RCC 7860 (cell line): ENCODE results near the gene LIPC.
A peak's percentile ranks its signal among the peaks of the same experiment; 100 is the strongest.

Experiments used
- DNase-seq: peaks from one replicate; pipeline ENCODE4 v3.0.0-alpha.2; 2015; ENCODE audit warnings: low spot score
- FAIRE-seq: peaks from 2 replicates; lab custom pipeline; 2012; peaks lifted over from hg19 to GRCh38; lab: Jason Lieb, UNC

Gene LIPC

DNA sequence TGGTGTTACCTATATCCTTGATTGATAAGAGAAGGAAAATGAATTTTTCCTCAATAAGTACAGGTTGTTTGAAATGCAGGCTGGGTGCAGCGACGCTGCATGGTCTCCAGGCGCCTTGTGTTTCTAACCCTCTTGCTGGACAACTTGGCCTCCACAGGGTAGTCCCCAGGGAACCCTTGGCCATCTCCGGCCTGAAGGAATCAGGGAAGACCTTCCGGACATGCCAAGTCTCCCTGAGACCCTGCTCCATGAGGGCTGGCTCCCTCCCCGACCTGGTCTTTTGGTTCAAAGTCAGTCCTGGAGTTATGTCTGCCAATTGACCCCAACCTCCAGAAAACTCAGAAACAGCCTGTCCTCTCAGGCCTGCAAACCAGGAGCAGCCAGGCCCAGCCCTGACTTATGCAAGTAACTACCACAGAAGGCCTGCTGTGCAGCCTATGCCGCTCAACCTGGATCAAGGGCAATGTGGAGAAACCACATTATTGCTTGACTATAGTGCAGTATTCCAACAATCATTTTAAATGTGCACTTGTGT lies 98.3 kb downstream of the LIPC start:
- FAIRE-seq, result no peak

DNA sequence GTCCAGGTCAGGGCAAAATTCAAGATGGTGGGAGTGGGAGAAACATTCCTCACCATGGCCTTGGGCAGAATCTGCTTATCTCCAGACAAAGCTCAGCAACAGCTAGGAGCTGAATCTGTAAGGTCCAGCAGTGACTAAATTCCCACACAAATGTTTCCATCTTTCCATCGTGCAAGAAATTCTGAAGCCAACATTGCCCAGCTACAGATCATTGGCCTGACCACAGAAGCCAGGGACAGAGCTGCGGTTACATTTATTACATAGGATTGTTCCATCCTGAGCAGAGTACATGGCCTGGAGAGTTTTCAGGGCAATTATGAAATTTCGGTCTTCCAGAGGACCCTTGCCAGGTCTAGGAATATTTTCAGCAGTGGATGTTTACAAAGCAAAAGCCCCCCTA lies 100.3 kb downstream of the LIPC start:
- no peak for FAIRE-seq
- no peak for DNase-seq

More for the DNA sequence above, 98.3 kb downstream of the LIPC start:
- no peak for DNase-seq

DNA sequence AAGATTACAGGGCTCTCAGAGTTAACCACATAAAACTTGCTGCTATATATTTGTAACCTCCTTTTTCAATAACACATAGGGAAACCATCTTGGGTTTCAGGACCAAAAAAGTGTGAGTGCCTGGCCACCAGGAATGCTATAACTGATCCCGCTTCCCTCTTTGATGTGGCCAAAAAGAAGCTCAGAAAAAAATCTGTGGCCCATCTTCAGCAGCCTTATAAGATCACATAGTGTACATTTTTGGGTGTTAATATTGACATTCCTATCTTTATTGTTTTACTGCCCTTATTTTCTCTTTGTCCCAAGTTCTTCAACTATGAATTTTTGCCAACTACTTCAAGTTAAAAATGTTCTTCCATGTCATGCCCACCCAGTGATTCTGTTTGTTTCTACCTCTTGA lies 102.8 kb downstream of the LIPC start:
- DNase-seq (no peak), FAIRE-seq (no peak)

DNA sequence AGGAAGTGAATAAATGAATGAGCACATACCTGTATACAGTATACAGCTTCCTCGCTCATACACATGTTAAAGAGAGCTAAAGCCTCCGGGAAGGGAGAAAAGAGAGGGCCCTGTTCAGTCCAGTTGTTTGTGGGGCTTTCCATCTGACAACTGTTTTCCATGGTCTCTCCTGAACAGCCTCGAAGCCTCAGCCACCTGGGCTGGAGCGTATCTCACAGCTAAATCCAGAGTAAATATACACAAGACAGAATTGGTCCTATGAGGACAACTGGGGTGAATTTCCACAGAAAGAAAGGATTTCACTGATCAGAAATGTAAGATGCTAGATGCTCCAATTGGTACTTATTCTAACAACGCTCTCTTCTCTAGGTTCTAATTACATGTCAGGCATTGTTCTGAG lies 103.5 kb downstream of the LIPC start:
- DNase-seq (no peak), FAIRE-seq (no peak)

DNA sequence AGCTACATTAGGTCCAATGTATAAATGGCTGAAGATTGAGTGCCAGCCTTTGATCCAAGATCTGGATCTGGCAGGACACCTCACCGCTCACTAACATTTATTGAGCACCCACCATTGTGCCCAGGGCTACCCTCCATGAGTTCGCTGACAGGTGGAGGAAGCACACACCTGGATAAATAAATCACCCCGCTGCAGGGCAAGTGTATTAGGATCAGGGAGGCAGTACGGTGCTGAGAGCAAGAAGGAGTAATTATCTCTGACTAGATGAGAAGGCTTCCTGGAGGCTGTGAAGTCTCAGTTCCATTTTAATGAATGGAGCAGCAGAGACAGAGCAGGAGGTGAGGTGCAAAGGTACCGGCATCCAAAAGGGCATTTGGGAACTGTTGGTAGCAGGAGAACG lies 104.1 kb downstream of the LIPC start:
- FAIRE-seq, result no peak
- DNase-seq, result no peak

DNA sequence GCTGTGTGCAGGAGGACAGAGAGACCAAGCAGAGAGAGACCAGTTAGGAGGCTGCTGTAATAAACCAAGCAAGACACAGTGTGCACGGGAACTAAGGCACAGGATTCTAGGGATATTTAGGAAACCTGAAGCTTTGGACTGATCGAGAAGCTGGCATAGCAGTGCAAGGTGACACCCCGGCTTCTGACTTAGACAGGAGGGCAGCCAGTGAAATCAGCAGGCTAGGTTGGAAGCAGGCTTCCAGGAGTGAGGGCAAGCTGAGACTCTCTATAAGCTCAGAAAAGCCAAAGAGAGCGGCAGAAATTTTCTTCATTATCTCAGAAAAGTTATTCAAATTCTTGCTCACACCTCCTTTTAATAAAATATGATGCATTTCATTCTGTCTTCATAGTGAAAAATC lies 104.6 kb downstream of the LIPC start:
- no peak for FAIRE-seq

DNA sequence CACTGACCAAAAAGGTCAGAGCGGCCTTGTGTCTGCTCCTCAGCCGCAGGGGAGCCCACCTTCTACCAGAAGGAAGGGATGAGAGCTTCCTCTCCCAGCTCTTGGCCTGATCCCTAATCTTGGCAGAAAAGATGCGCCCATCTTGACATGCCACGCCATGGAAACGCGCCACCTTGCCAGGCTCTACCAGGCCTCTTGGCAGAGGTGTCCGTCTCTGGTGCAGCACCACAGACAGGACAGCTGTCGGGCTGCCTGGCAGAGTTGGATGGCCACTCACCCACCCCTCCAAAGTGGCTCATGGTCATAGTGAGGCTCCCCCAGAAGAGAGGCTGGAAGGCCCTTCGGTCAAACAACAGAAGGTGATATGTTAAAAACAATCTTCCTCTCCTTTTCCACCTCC lies 105.2 kb downstream of the LIPC start:
- no peak for FAIRE-seq

More for the DNA sequence above, 104.6 kb downstream of the LIPC start:
- DNase-seq, result no peak

DNA sequence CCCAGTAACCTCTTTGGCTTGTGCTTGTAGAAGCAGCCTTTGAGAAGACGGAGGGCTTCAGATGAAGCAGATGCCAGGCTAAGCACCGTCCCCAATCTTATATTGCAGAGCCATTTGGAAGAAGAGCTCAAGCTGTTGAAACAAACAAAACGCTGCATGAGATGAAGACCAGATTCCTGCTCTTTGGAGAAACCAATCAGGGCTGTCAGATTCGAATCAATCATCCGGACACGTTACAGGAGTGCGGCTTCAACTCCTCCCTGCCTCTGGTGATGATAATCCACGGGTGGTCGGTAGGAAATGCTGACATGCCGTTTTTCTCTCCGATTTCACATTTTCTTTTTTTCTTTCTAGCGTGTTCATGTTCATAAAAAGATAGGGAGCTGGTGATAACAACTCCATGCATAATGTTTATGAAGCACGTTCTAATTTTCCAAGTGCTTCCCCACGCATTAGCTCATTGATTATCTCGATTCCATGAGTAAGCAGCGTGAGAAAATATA lies 106.5 kb downstream of the LIPC start:
- DNase-seq (no peak), FAIRE-seq (no peak)

More for the DNA sequence above, 105.2 kb downstream of the LIPC start:
- no peak for DNase-seq

DNA sequence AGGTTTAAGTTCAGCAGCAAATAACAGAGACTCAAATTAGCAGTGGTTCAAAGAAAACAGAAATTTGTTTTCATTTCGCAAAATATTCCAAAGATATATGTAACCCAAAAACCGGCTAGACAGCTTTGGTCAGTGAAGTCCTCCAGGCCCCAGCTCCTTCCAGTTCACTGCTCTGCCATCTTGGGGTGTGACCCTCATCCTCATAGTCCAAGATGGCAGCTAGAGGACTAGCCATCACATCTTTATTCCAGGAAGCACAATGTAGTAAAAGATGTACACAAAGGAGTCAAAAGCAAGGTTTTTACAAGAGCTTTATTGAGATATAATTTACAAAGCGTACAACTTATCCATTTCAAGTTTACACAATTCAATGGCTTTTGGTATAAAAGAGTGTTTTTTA lies 107.1 kb downstream of the LIPC start:
- DNase-seq, result no peak
- no peak for FAIRE-seq

DNA sequence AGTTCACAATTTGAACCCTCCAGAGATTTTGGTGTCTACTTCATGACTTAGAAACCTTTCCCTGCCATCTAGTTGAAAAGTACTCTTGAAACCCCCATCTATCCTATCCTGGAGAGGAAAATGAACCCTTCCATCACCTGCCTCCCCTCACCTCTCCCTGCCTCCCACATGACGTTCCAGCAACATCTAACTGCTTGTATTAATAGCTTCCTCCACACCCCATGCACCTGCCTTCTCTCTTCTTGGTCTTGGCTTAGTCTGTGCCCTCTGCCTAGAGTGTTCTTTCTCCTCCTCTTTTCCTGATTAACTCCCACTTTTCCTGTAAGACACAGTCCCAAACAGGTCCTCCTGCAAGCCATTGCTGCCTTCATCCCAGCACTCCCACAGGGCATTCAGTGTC lies 107.8 kb downstream of the LIPC start:
- FAIRE-seq (no peak), DNase-seq (no peak)

DNA sequence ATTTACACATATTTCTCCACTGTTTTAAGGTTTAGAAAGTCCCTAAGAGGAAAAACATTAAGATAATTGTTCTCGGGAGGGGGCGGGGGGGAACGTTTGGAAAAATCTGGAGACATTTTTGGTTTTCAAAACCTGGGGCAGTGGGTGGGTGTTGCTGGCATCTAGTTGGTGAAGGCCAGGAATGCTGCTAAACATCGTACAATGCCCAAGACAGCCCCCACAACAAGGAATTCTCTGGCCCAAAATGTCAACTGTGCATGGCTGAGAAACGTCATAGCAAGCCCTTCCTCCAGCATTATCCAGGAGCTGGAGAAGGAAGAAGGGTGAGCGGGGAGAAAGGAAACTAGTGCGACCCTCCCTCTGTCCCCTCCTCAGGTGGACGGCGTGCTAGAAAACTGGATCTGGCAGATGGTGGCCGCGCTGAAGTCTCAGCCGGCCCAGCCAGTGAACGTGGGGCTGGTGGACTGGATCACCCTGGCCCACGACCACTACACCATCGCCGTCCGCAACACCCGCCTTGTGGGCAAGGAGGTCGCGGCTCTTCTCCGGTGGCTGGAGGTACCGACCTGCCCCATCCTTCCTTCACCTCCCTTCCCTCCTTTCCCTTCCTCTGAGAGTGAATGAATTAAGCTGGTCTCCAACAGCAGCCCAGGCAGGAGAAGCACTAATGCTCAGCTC lies 109.8 kb downstream of the LIPC start:
- no peak for DNase-seq
- FAIRE-seq, result no peak

DNA sequence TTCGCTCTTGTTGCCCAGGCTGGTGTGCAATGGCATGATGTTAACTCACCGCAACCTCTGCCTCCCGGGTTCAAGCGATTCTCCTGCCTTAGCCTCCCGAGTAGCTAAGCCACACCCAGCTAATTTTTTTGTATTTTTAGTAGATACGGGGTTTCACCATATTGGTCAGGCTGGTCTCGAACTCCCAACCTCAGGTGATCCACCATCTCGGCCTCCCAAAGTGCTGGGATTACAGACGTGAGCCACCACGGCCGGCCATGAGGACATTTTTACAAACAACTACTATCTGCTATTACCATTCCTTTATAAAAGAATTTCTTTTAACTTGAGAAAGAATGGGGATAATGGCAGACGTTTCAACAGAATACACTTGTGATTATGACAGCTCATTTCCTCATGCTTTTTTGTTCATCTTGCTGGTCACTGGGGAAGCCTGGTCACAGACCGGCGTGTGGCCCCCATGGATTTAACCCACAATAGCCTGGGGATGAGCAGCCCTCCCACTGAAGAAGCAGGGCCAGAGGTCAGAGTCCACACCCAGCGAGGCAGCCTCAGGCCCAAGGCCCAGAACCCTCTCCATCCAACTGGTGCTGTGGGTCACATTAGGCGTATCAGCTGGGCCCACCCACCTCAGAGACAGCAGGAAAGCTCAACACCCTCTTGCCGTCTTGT lies 112.0 kb downstream of the LIPC start:
- FAIRE-seq (no peak), DNase-seq (no peak)

DNA sequence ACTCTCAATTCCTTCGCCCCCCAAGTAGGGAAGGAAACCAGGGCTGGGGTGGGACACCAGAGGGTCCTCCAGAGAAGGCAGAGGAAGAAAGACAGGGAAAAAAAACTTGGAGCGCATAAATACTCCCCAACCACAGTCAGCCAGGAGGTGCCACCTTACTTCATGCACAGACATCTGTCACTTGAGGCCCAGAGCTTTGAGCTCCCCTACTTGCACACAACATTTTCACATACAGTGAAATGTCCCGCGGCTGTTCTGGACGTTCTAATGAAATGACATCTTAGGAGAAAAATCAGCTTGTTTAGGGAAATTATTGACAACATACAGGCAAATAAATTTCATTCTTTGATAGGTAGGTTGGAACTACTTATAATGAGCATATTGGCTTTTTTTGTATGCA lies 113.0 kb downstream of the LIPC start:
- DNase-seq (no peak), FAIRE-seq (no peak)

DNA sequence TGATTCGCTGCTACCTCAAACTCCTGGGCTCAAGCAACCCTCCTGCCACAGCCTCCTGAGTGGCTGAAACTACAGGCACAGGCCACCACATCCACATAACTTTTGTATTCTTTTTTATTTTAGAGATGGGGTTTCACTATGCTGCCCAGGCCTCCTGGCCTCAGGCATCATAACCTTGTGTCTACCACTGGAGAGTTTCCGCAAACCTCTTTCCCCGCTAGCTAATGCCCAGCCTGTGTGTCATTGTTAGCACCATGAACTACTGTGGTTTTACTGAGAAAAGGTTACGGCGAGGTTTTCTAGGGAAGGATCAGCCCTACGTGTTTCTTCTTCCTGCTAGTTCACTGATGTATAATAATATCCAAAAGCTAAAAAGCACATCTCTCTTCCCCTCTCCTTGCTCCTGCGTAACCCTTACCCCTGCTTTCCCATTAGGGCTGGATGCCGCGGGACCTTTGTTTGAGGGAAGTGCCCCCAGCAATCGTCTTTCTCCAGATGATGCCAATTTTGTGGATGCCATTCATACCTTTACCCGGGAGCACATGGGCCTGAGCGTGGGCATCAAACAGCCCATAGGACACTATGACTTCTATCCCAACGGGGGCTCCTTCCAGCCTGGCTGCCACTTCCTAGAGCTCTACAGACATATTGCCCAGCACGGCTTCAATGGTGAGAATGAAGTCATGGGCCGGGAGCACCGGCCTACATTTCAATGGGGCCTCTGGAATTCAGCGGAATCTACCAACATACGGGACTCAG lies 113.7 kb downstream of the LIPC start:
- FAIRE-seq (peak; percentile 12), DNase-seq (peak; percentile 56)

DNA sequence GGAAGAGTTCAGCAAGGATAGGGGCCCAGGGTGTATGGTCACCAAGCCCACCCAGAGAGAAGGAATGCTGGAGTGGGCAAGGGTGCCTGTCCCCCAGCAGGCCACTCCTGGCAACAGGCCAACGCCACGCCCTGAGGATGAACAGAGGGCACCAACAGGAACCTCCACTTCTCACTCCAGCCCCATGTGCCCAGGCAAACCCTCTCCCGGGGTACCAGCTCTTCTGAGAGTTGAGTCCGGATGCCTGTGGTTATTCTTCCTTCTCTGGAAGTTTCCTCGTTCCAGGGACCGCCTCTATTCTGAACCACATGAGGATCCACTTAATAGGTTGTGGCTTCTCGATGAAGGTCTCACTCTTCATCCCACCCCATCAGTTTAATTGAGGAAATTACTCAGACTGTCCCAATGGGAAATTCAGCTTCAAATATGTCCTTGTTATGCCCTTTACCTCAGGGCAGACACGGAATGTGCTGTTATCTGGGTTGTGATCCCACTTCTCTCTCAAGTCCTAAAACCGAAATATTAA lies 114.3 kb downstream of the LIPC start:
- FAIRE-seq, result no peak
- DNase-seq, result peak; percentile 67

DNA sequence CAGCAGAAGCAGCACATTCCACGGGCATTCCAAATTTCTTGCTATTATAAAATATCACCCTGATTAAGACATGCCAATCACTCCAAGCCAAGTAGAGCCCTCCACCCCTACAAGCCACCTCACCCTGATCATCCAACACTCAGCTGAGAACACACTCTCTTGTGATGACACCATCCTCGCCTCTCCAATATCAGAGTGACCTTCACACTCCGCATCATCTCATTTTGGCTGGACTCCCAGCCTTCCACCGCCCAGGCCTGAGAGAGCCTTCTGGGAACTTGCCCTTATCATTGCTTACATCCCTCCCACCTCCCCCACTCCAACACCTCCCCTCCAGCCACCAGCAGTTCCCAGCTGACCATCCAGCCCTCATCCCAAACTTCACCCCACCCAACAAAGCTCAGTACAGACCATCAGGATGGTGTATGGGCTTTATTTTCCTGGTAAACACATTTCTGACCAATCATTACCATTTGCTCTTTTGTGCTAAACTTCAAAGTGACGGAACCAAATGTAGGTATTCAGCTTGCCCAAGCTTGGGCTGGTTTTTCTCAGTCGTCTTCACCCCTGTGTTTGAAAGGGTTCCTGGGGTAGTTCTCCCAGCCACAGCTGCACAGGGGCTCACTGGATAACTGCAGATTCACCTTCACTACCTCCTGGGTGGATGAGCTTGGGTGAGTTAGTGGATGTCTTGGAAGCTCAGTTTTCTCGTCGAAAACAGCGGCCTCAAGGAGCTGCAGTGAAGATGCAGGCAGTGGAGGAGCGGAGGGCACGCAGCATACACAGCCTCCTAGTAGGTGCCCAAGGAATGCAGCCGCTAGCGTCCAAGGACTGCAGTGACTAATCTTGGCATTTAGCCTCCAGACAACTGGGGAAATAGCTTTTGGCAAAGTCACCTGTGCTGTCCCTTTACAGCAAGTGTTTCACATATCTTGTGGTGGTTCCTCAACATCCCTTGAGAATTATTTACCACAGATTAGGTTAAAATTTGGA lies 115.1 kb downstream of the LIPC start:
- DNase-seq (peak; percentile 99), FAIRE-seq (peak; percentile 98)

DNA sequence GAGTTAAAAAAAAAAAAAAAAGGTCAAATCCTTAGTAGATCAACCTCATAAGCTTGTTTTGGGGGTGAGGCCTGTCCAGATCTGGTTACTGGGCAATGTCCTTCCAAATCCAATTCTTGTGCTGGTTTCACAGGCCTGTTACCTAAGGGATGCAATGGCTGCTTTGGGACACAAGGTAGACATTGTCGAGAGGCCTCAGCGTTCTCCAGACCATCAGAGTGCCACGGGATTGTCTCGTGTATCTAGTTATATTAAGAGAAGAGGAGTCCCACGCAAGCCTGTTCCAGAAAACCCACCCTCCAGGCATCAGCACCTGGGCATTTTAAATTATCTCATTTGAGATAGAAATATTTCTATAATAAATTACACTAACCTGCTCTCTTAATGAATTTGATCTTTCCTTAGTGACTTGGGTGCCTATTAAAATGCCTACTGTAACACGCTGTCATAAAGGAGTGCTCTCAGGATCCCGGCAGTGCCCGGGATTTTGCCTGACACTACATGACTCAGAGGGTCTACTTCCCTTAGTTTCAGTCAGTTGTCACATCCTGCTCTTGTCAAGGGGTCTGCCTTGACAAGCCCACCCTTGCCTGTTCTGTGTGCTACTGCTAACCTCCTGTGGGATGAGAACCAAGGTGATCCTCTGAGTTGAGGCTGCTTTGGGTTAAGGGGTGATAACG lies 116.0 kb downstream of the LIPC start:
- FAIRE-seq (no peak), DNase-seq (peak; percentile 41)

DNA sequence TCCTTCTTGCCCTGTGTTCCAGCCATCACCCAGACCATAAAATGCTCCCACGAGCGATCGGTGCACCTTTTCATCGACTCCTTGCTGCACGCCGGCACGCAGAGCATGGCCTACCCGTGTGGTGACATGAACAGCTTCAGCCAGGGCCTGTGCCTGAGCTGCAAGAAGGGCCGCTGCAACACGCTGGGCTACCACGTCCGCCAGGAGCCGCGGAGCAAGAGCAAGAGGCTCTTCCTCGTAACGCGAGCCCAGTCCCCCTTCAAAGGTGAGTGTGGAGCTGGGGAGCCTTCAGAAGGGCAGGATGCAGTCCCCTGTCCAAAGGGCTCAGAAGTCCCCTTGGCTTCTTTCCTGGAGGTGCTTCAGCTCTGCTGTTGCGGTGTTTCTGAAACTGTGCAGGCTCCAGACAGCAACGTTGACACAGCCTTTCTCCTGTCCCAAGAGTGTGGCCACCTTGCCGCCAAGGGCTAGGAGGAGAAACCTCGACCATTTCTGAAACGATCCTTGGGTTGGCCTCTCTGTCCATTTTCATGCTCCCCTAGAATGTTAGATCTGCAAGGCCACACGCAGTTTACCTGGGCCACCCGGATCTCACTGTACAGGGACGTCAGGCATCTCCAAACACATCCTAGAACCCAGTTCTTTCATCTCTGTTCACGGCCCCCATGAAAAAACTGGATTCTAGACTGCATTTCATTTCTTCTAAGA lies 116.7 kb downstream of the LIPC start:
- DNase-seq, result no peak
- no peak for FAIRE-seq
